Neural progenitor cell (in vitro differentiated cells): ENCODE measurements around the gene CCDC174. TPM values are rescaled to one million over a fixed set of nuclear protein-coding genes. Genes with fewer than 3 reads are reported as not detected.

Experiments
- DNase-seq: peaks from one replicate; pipeline ENCODE4 v3.0.0-alpha.2; 2016; ENCODE audit warnings: low spot score
- H2AFZ ChIP-seq: fragments of 200-600 bp; sonication (generic); replicated peaks from 2 replicates; pipeline ENCODE4 v1.6.1; 2016; ENCODE audit warnings: antibody characterized with exemption
- H3F3A ChIP-seq: fragments of 200-600 bp; sonication (generic); 2 replicates; pipeline ENCODE4 v1.6.1; 2016; ENCODE audit warnings: antibody characterized with exemption, low read depth
- H3K27ac ChIP-seq: fragments of 200-600 bp; sonication (generic); 2 replicates; pipeline ENCODE4 v1.5.1; 2016; ENCODE audit warnings: mild to moderate bottlenecking
- H3K27me3 ChIP-seq: fragments of 200-600 bp; sonication (generic); 2 replicates; pipeline ENCODE4 v1.6.1; 2016; ENCODE audit warnings: mild to moderate bottlenecking, moderate library complexity
- H3K36me3 ChIP-seq: fragments of 200-600 bp; sonication (generic); 2 replicates; pipeline ENCODE4 v1.5.1; 2016
- H3K4me1 ChIP-seq: fragments of 200-600 bp; sonication (generic); 2 replicates; pipeline ENCODE4 v1.6.1; 2016; ENCODE audit warnings: mixed run types
- H3K4me2 ChIP-seq: fragments of 200-600 bp; sonication (generic); 2 replicates; pipeline ENCODE4 v1.6.1; 2016
- H3K4me3 ChIP-seq: fragments of 200-600 bp; sonication (generic); 2 replicates; pipeline ENCODE4 v1.5.1; 2016
- H3K79me2 ChIP-seq: fragments of 200-600 bp; sonication (generic); 2 replicates; pipeline ENCODE4 v1.6.1; 2016; ENCODE audit warnings: low read depth
- H3K9ac ChIP-seq: fragments of 200-600 bp; sonication (generic); 2 replicates; pipeline ENCODE4 v1.6.1; 2016
- H3K9me3 ChIP-seq: fragments of 200-600 bp; sonication (generic); 2 replicates; pipeline ENCODE4 v1.5.1; 2016; ENCODE audit warnings: low read depth
- H4K20me1 ChIP-seq: fragments of 200-600 bp; sonication (generic); 2 replicates; pipeline ENCODE4 v1.6.1; 2016; ENCODE audit warnings: low read depth
- H3K27ac Mint-ChIP-seq: 3 replicates; pipeline ENCODE4 v1.8.0; 2021; ENCODE audit warnings: mixed read lengths
- H3K27me3 Mint-ChIP-seq: 2 replicates; pipeline ENCODE4 v1.8.0; 2022; ENCODE audit warnings: low read depth, mild to moderate bottlenecking, inconsistent platforms, moderate library complexity, mixed read lengths; ENCODE audit not compliant: insufficient read depth
- H3K36me3 Mint-ChIP-seq: 3 replicates; pipeline ENCODE4 v1.8.0; 2021; ENCODE audit warnings: mixed read lengths
- H3K4me1 Mint-ChIP-seq: 3 replicates; pipeline ENCODE4 v1.8.0; 2021; ENCODE audit warnings: mixed read lengths
- H3K4me3 Mint-ChIP-seq: 3 replicates; pipeline ENCODE4 v1.8.0; 2021; ENCODE audit warnings: mild to moderate bottlenecking, moderate library complexity, mixed read lengths
- H3K9me3 Mint-ChIP-seq: 3 replicates; pipeline ENCODE4 v1.8.0; 2020; ENCODE audit warnings: mixed read lengths
- EZH2 ChIP-seq: fragments of 200-600 bp; sonication (generic); IDR thresholded peaks from 2 replicates; pipeline ENCODE4 v1.6.1; 2017; ENCODE audit warnings: antibody characterized with exemption, mild to moderate bottlenecking, moderate library complexity
- EZH2phosphoT487 ChIP-seq: fragments of 200-600 bp; sonication (generic); IDR thresholded peaks from 2 replicates; pipeline ENCODE4 v1.6.1; 2017; ENCODE audit warnings: antibody characterized with exemption
- total RNA-seq: library from RNA; depleted of rRNA; stranded (reverse); fragments of >200 nt; gene quantifications from 2 replicates; pipeline ENCODE4 v1.2.3, GENCODE V29; 2015; ENCODE audit warnings: low replicate concordance
- TF ChIP-seq, protein P1 (sequence below): fragments of 200-600 bp; sonication (generic); IDR thresholded peaks from 2 replicates; pipeline ENCODE4 v1.5.1; 2017; ENCODE audit warnings: antibody characterized with exemption, mild to moderate bottlenecking

CCDC174 gene
- total RNA-seq, 1 donor from 2014 or later: 13.0 TPM

DNA sequence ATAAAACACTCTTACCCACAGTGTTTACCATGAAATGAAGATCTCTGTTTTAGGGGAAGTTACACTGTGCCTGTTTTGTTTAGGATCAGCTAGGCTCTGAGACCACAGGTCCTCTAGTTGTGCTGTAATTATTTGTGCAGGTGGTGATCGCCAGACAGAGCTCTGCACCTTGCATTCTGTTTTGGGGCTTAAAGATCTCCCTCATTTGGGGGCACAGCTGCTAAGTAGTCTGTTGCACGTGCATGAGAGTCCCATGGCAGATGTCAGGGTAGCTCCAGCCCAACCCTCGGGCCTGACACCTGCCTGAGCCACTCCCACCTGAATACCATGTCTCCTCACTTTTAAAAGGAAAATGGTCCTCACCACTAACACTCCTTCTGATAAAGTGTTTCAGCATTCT, 35.8 kb downstream of the CCDC174 start:
- Histone ChIP-seq H3K9me3 (no peaks in the 10 kb centered on the region), H3K27ac (no peak overlapping the region), H3K4me2 (no peak overlapping the region), H3K9ac (no peak overlapping the region), H2AFZ (no peak overlapping the region), H3K79me2 (no peaks in the 10 kb centered on the region), H3F3A (no peaks in the 10 kb centered on the region), H3K36me3 (no peaks in the 10 kb centered on the region), H4K20me1 (no peaks in the 10 kb centered on the region), H3K27me3 (peaks cover 16% of the 10 kb centered on the region), H3K4me1 (no peaks in the 10 kb centered on the region), H3K4me3 (no peak overlapping the region)
- Mint-ChIP-seq H3K9me3 (peaks cover under 1% of the 10 kb centered on the region), H3K27me3 (no peaks in the 10 kb centered on the region), H3K36me3 (no peaks in the 10 kb centered on the region), H3K4me1 (no peaks in the 10 kb centered on the region), H3K4me3 (no peak overlapping the region), H3K27ac (no peak overlapping the region)
- no peak for DNase-seq
- TF ChIP-seq, protein P1, sequence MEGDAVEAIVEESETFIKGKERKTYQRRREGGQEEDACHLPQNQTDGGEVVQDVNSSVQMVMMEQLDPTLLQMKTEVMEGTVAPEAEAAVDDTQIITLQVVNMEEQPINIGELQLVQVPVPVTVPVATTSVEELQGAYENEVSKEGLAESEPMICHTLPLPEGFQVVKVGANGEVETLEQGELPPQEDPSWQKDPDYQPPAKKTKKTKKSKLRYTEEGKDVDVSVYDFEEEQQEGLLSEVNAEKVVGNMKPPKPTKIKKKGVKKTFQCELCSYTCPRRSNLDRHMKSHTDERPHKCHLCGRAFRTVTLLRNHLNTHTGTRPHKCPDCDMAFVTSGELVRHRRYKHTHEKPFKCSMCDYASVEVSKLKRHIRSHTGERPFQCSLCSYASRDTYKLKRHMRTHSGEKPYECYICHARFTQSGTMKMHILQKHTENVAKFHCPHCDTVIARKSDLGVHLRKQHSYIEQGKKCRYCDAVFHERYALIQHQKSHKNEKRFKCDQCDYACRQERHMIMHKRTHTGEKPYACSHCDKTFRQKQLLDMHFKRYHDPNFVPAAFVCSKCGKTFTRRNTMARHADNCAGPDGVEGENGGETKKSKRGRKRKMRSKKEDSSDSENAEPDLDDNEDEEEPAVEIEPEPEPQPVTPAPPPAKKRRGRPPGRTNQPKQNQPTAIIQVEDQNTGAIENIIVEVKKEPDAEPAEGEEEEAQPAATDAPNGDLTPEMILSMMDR: no peak
- no peak for TF ChIP-seq EZH2phosphoT487
- no peak for TF ChIP-seq EZH2

DNA sequence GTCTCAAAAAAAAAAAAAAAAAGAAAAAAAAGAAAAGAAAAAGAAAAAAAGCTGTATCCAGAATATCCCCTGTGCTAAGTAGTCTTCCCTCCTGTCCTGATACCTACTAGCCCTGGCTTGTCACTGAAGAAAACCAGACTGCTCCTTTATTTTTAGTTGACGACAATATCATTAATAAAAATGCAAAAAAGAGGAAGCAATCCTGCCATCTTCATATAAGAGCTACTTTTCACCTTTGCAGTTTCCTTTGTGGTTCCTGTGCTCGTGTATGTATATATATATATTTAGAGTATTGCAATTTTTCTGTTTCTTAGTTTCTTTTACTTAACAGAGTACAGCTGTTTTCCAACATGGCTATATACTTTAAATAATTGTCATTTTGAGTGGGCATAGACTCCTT, 37.0 kb downstream of the CCDC174 start:
- no peaks in the 10 kb centered on the region for H3K36me3 Mint-ChIP-seq
- Histone ChIP-seq H4K20me1 (no peaks in the 10 kb centered on the region), H2AFZ (no peak overlapping the region), H3K27me3 (peaks cover 19% of the 10 kb centered on the region), H3K79me2 (no peaks in the 10 kb centered on the region), H3K4me2 (no peak overlapping the region), H3K4me3 (no peak overlapping the region), H3K4me1 (no peaks in the 10 kb centered on the region), H3K9ac (no peak overlapping the region), H3K36me3 (no peaks in the 10 kb centered on the region), H3F3A (no peaks in the 10 kb centered on the region), H3K27ac (no peak overlapping the region), H3K9me3 (no peaks in the 10 kb centered on the region)
- H3K27me3 Mint-ChIP-seq: no peaks in the 10 kb centered on the region
- no peak overlapping the region for H3K27ac Mint-ChIP-seq
- DNase-seq: no peak
- TF ChIP-seq EZH2: no peak
- TF ChIP-seq, protein P1: no peak
- no peak for TF ChIP-seq EZH2phosphoT487
- H3K4me3 Mint-ChIP-seq: no peak overlapping the region
- H3K4me1 Mint-ChIP-seq: no peaks in the 10 kb centered on the region
- peaks cover 9% of the 10 kb centered on the region for H3K9me3 Mint-ChIP-seq

DNA sequence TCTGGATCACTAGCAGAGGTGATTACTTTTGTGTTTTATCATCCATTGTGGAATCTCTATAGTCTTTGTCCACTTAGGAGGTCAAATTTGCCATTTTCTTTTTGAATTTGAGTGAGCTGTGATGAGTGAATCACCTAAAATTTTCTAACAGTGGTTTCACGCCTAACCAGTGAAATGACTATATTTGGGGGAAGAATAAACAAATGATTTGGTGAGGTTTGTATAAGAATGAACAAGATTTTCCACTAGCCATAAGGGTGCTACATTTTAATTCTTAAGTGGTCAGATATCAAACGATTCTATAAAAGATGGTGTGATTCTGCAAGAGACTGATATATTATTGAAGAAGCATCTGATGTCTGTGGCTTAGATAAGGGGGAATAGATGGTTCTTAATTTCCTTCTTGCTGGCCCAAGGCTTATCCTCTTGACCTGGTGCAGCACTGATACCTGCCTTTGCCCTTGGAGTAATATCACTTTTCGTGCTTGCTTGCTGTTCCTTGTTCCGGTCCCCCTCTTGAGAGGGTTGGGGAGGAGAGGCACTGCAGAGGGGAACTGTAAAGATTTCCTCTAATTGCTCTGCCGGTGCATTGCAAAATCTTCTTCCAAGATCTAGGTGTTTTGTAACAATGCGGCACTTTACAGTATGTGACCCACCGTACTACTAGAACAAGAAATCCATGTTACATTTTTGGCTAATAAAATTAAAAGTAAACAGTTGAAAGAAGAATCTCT, 37.9 kb downstream of the CCDC174 start:
- no peaks in the 10 kb centered on the region for H3K4me1 Mint-ChIP-seq

More for the DNA sequence above, 37.9 kb downstream of the CCDC174 start:
- no peaks in the 10 kb centered on the region for H4K20me1 ChIP-seq
- TF ChIP-seq EZH2: no peak
- TF ChIP-seq, protein P1: no peak
- TF ChIP-seq EZH2phosphoT487: no peak
- no peak overlapping the region for H3K27ac Mint-ChIP-seq
- no peak overlapping the region for H3K4me3 Mint-ChIP-seq
- H3K4me2 ChIP-seq: no peak overlapping the region
- H3K36me3 Mint-ChIP-seq: no peaks in the 10 kb centered on the region
- H3K36me3 ChIP-seq: no peaks in the 10 kb centered on the region
- no peak overlapping the region for H3K4me3 ChIP-seq
- DNase-seq: no peak
- no peaks in the 10 kb centered on the region for H3K27me3 Mint-ChIP-seq
- H3K4me1 ChIP-seq: no peaks in the 10 kb centered on the region
- H3K9me3 Mint-ChIP-seq: peaks cover 11% of the 10 kb centered on the region
- no peak overlapping the region for H3K9ac ChIP-seq
- no peaks in the 10 kb centered on the region for H3F3A ChIP-seq
- H3K79me2 ChIP-seq: no peaks in the 10 kb centered on the region
- no peak overlapping the region for H2AFZ ChIP-seq
- H3K27me3 ChIP-seq: peaks cover 25% of the 10 kb centered on the region
- no peak overlapping the region for H3K27ac ChIP-seq
- H3K9me3 ChIP-seq: no peaks in the 10 kb centered on the region
